OCI-LY1 (cell line): Measurements from ENCODE around the gene FARS2.

ENCODE experiments used
- H2AFZ ChIP-seq: fragments of 200-600 bp; sonication (generic), shearing (Covaris generic); 2 replicates; pipeline ENCODE4 v1.6.0; 2014; ENCODE audit warnings: antibody characterized with exemption, mild to moderate bottlenecking, low read length
- H3F3A ChIP-seq: fragments of 200-600 bp; sonication (generic), shearing (Covaris generic); 2 replicates; pipeline ENCODE4 v1.6.0; 2014; ENCODE audit warnings: mild to moderate bottlenecking, antibody characterized with exemption, low read length, moderate library complexity; ENCODE audit not compliant: insufficient read depth
- H3K27ac ChIP-seq: fragments of 200-600 bp; sonication (generic); 2 replicates; pipeline ENCODE4 v1.5.1; 2014; ENCODE audit warnings: low read length, mixed run types, mild to moderate bottlenecking, low read depth; ENCODE audit not compliant: poor library complexity, severe bottlenecking
- H3K27me3 ChIP-seq: fragments of 200-600 bp; sonication (generic); 2 replicates; pipeline ENCODE4 v1.6.0; 2014; ENCODE audit warnings: antibody characterized with exemption, mild to moderate bottlenecking, low read length, moderate library complexity; ENCODE audit not compliant: insufficient read depth
- H3K36me3 ChIP-seq: fragments of 200-600 bp; sonication (generic); 2 replicates; pipeline ENCODE4 v1.6.1; 2014; ENCODE audit warnings: mild to moderate bottlenecking, antibody characterized with exemption, low read length, moderate library complexity, mixed read lengths; ENCODE audit not compliant: insufficient read depth
- H3K4me1 ChIP-seq: fragments of 200-600 bp; sonication (generic); 2 replicates; pipeline ENCODE4 v1.5.1; 2014; ENCODE audit warnings: mild to moderate bottlenecking, low read length, moderate library complexity; ENCODE audit not compliant: insufficient read depth, severe bottlenecking
- H3K4me2 ChIP-seq: fragments of 200-600 bp; sonication (generic), shearing (Covaris generic); 2 replicates; pipeline ENCODE4 v1.6.1; 2014; ENCODE audit warnings: low read length
- H3K4me3 ChIP-seq: fragments of 200-600 bp; sonication (generic); 2 replicates; pipeline ENCODE4 v1.5.1; 2014; ENCODE audit warnings: low read length, low read depth, mild to moderate bottlenecking, mixed read lengths; ENCODE audit not compliant: poor library complexity, severe bottlenecking
- H3K79me2 ChIP-seq: fragments of 200-600 bp; shearing (Covaris generic); 2 replicates; pipeline ENCODE4 v1.6.1; 2016; ENCODE audit warnings: mixed run types, low read length, mixed read lengths; ENCODE audit not compliant: insufficient read depth
- H3K9ac ChIP-seq: fragments of 200-600 bp; sonication (generic), shearing (Covaris generic); 2 replicates; pipeline ENCODE4 v1.6.1; 2014; ENCODE audit warnings: mild to moderate bottlenecking, low read length, mixed read lengths
- H3K9me2 ChIP-seq: fragments of 200-600 bp; sonication (generic), shearing (Covaris generic); 2 replicates; pipeline ENCODE4 v1.6.1; 2014; ENCODE audit warnings: low read depth, mild to moderate bottlenecking, low read length, mixed read lengths
- H3K9me3 ChIP-seq: fragments of 200-600 bp; shearing (Covaris generic); 2 replicates; pipeline ENCODE4 v1.6.1; 2014; ENCODE audit warnings: low read length, mixed read lengths
- H4K20me1 ChIP-seq: fragments of 200-600 bp; sonication (generic), shearing (Covaris generic); 2 replicates; pipeline ENCODE4 v1.6.0; 2016; ENCODE audit warnings: mild to moderate bottlenecking, low read length; ENCODE audit not compliant: insufficient read depth
- EZH2 ChIP-seq: fragments of 200-600 bp; sonication (generic), shearing (Covaris generic); IDR thresholded peaks from 2 replicates; pipeline ENCODE4 v1.8.0; 2017; ENCODE audit warnings: borderline replicate concordance, mixed run types, mild to moderate bottlenecking, antibody characterized with exemption, low read length, moderate library complexity, mixed read lengths
- TF ChIP-seq, protein P1 (sequence below): fragments of 200-600 bp; sonication (generic), shearing (Covaris generic); IDR thresholded peaks from 2 replicates; pipeline ENCODE4 v1.5.1; 2017; ENCODE audit warnings: mild to moderate bottlenecking, antibody characterized with exemption, low read length, moderate library complexity, mixed read lengths

The FARS2 gene

DNA sequence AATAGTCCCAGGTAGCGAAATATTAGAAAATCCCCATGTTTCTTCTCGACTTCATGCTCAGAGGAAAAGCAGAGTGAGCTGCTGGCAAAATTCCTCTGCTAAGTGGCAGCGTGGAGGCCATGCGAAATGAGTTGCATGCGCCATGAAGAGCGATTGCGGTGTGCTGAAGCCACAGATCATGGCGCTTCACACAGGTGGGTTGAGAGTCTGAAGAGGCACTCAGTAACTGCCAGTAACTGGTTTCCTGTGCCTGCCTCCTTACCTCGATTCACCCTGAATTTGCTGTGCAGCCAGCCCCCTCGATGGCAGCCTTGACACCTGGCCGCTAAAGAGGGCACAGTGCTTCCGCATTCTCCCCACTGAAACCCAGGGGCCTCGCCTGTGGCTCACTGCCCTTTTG lies 443.9 kb downstream of the FARS2 start:
- Histone ChIP-seq H3K27me3 (no peaks in the 10 kb centered on the region), H3K4me1 (peaks cover 94% of the 10 kb centered on the region), H3K9me2 (no peaks in the 10 kb centered on the region), H2AFZ (no peak overlapping the region), H3K4me3 (peak overlapping the region; percentile 11), H3K36me3 (no peaks in the 10 kb centered on the region), H3K9ac (peak overlapping the region; percentile 44; the same call in 1 of the 2 replicates), H3K27ac (peak overlapping the region; percentile 94), H3K4me2 (peak overlapping the region; percentile 53; the same call in 1 of the 2 replicates), H3F3A (no peaks in the 10 kb centered on the region), H3K9me3 (no peaks in the 10 kb centered on the region), H4K20me1 (no peaks in the 10 kb centered on the region), H3K79me2 (no peaks in the 10 kb centered on the region)
- TF ChIP-seq EZH2: no peak
- TF ChIP-seq, protein P1, sequence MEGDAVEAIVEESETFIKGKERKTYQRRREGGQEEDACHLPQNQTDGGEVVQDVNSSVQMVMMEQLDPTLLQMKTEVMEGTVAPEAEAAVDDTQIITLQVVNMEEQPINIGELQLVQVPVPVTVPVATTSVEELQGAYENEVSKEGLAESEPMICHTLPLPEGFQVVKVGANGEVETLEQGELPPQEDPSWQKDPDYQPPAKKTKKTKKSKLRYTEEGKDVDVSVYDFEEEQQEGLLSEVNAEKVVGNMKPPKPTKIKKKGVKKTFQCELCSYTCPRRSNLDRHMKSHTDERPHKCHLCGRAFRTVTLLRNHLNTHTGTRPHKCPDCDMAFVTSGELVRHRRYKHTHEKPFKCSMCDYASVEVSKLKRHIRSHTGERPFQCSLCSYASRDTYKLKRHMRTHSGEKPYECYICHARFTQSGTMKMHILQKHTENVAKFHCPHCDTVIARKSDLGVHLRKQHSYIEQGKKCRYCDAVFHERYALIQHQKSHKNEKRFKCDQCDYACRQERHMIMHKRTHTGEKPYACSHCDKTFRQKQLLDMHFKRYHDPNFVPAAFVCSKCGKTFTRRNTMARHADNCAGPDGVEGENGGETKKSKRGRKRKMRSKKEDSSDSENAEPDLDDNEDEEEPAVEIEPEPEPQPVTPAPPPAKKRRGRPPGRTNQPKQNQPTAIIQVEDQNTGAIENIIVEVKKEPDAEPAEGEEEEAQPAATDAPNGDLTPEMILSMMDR: no peak

DNA sequence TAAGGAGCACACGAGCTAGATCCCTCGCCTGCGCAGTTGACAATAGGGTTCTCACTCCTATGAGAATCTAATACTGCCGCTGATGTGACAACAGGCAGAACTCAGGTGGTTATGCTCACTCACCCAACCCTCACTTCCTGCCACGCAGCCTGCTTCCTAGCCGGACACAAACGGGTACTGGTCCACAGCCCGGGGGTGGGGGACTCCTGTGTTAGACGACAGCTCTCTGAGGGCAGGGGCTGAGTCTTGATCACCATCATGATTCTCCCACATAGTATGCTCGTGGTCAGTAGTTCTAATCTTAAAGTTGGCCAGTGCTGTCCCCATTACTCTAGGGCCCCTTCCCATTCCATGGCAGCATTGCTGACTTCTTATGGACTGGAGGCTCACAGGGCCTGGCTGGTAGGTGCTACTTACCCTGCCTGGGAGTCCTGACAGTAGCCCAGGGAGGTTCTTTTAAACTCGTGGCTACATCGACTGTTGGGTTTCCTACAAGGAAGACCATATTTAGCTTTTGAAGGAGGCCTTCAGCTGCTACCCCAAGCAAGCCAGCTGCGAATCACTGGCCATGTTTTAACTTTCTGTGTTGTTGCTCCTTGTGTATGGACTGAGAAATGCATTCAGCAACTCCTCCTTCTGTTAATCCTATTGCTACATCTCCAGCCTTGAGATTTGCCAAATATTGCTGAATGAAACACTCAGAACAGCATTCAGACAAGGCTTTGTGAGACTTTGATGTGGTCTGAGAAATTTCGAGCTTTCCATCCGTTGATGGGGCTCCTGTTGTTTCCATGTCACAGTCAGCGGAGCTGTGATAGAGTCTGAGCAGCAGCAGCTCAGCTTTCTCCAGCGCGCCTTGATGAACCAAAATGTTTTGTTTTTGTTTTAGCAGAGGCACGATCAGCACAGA lies 445.1 kb downstream of the FARS2 start:
- Histone ChIP-seq H3K9me3 (no peaks in the 10 kb centered on the region), H3K27ac (peak overlapping the region; percentile 94), H3K9me2 (no peaks in the 10 kb centered on the region), H4K20me1 (no peaks in the 10 kb centered on the region), H3K36me3 (no peaks in the 10 kb centered on the region), H3K4me1 (peaks cover 90% of the 10 kb centered on the region), H3K4me3 (peak overlapping the region; percentile 11), H2AFZ (no peak overlapping the region), H3K27me3 (no peaks in the 10 kb centered on the region), H3K4me2 (peak overlapping the region; percentile 53), H3F3A (no peaks in the 10 kb centered on the region), H3K79me2 (no peaks in the 10 kb centered on the region), H3K9ac (peak overlapping the region; percentile 44)
- TF ChIP-seq, protein P1: no peak
- no peak for TF ChIP-seq EZH2

DNA sequence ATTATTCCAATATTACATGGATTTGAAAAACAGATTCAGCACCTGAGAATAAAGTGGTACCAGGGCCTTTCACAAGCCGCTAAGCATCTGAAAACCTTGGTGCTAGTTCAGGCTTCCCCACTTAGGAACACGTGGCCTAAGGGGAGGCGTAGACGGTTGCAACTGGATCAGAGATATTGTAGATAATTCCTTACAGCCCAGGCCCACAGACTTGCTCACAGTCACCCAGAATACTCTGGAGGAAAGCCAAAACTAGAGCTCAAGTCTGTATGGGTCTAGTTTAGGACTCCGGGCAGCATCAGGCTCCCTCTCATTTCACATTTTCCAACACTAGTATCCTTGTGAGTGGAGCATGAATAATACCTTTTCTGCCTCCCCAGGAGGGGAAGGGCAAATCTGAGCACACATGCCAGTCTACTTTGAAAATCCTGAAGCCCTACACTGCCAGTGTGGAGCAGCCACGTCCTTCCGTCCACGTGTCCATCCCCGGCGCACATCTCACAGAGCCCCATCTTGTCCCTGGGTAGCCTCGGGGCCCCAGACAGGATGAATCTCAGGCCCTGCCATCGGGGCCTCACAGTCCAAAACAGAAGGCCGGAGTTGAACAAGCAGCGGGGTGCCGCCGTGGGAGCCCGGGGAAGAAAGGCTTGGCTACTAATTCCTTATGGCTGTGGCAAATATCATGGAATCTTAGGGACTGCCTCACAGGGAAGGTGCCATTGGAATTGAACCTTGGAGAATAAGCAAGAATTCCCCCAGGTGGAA lies 446.1 kb downstream of the FARS2 start:
- H3K4me1 ChIP-seq: peaks cover 90% of the 10 kb centered on the region
- H4K20me1 ChIP-seq: no peaks in the 10 kb centered on the region
- H3K9ac ChIP-seq: peak overlapping the region; percentile 44
- no peaks in the 10 kb centered on the region for H3K36me3 ChIP-seq
- no peaks in the 10 kb centered on the region for H3K79me2 ChIP-seq
- TF ChIP-seq, protein P1: no peak
- no peak for TF ChIP-seq EZH2
- no peaks in the 10 kb centered on the region for H3K9me2 ChIP-seq
- no peaks in the 10 kb centered on the region for H3F3A ChIP-seq
- H3K4me2 ChIP-seq: peak overlapping the region; percentile 53
- no peaks in the 10 kb centered on the region for H3K9me3 ChIP-seq
- peak overlapping the region; percentile 94 for H3K27ac ChIP-seq
- no peaks in the 10 kb centered on the region for H3K27me3 ChIP-seq
- H2AFZ ChIP-seq: no peak overlapping the region
- no peak overlapping the region for H3K4me3 ChIP-seq
